HepG2 (cell line): ENCODE data around the gene KCNB1.

Experiments
- GATAD1 ChIP-seq: IDR thresholded peaks from 2 replicates; pipeline ENCODE4 v1.6.1; 2016; ENCODE audit warnings: missing genetic modification reagents, missing compliant biosample characterization
- MAX ChIP-seq: IDR thresholded peaks from 2 replicates; pipeline ENCODE4 v1.6.1; 2012; ENCODE audit warnings: inconsistent platforms
- NCOA2 ChIP-seq: sonication (generic); formaldehyde crosslinking; IDR thresholded peaks from 2 replicates; pipeline ENCODE4 v1.8.0; 2022; ENCODE audit warnings: inconsistent platforms
- NR3C1 ChIP-seq: sonication (generic); formaldehyde crosslinking; IDR thresholded peaks from 2 replicates; pipeline ENCODE4 v1.4.0; 2020; ENCODE audit warnings: missing genetic modification reagents
- REST ChIP-seq, 2 experiments: IDR thresholded peaks; 2 replicates each; pipeline ENCODE4 v1.6.1; 2011 to 2012; ENCODE audit warnings: low read length in 2 of 2, borderline replicate concordance in 1 of 2, low read depth in 1 of 2, mild to moderate bottlenecking in 1 of 2, moderate library complexity in 1 of 2
- SIX1 ChIP-seq: sonication (generic); formaldehyde crosslinking; IDR thresholded peaks from 2 replicates; pipeline ENCODE4 v1.4.0; 2020; ENCODE audit warnings: missing genetic modification reagents, borderline replicate concordance
- TCF7L2 ChIP-seq: IDR thresholded peaks from 2 replicates; pipeline ENCODE4 v1.6.1; 2011; ENCODE audit warnings: mild to moderate bottlenecking, low read depth, low read length, moderate library complexity
- USF2 ChIP-seq, 2 experiments: sonication (generic) in 1 of 2; formaldehyde crosslinking in 1 of 2; IDR thresholded peaks; 2 replicates each; pipeline versions ENCODE4 v1.5.1 to v1.6.1; 2011 to 2020; ENCODE audit warnings: borderline replicate concordance in 1 of 2, low read depth in 1 of 2, low read length in 1 of 2, mild to moderate bottlenecking in 1 of 2, missing genetic modification reagents in 1 of 2, moderate library complexity in 1 of 2
- ZNF574 ChIP-seq: sonication (generic); formaldehyde crosslinking; IDR thresholded peaks from 2 replicates; pipeline ENCODE4 v1.4.0; 2020; ENCODE audit warnings: missing genetic modification reagents
- ZNF652 ChIP-seq: IDR thresholded peaks from 2 replicates; pipeline ENCODE4 v1.6.1; 2016; ENCODE audit warnings: low read depth, borderline replicate concordance

- TF ChIP-seq NCOA2 (CRISPR knock-in tag) (no peak), NR3C1 (CRISPR knock-in tag) (no peak), REST (IDR thresholded peaks at IDR 0.05; ENCODE audit: borderline replicate concordance in 1 of 2, low read depth in 1 of 2, low read length in 2 of 2) (no peak), SIX1 (CRISPR knock-in tag) (no peak), GATAD1 (CRISPR knock-in tag) (no peak), ZNF652 (CRISPR knock-in tag) (no peak), TCF7L2 (no peak), ZNF574 (CRISPR knock-in tag) (no peak), USF2 (IDR thresholded peaks at IDR 0.05; ENCODE audit: low read depth, low read length) (no peak), USF2 (CRISPR knock-in tag; IDR thresholded peaks at IDR 0.05; ENCODE audit: borderline replicate concordance) (no peak), MAX (no peak)
Observed at GRCh38 chr20:49468412-49468811, 14.1 kb downstream of the KCNB1 start.
